ENCODE results near the gene SLC16A3. TPM values are rescaled to one million over a fixed set of nuclear protein-coding genes. Genes with fewer than 3 reads are reported as not detected.

Gene SLC16A3
- total and polyA plus RNA-seq, 2 donors (not counting 1 experiment from before 2014, with no cell fraction given), result 14.9 to 65.7 TPM

GRCh38 chr17:82269138-82269881 is 40.5 kb downstream of the SLC16A3 start:
- Mint-ChIP-seq H3K27me3 (no peaks in the 10 kb centered on the region), H3K4me3 (peak overlapping the region; percentile 3), H3K9me3 (ENCODE audit: insufficient read depth) (no peaks in the 10 kb centered on the region), H3K27ac (peak overlapping the region; percentile 20), H3K4me1 (peaks cover 65% of the 10 kb centered on the region)
- TF ChIP-seq EZH2 (IDR thresholded peaks at IDR 0.05; ENCODE audit: borderline replicate concordance, insufficient read depth, low read depth, low read length, poor library complexity, severe bottlenecking) (no peak), CTCF (IDR thresholded peaks at IDR 0.05) (no peak)
- no peak overlapping the region for H2AFZ ChIP-seq (ENCODE audit: insufficient read depth, low read depth, low read length, poor library complexity, severe bottlenecking)
- no peak overlapping the region for H3K4me2 ChIP-seq (replicated peaks; ENCODE audit: low read depth, low read length, poor library complexity, severe bottlenecking)
- 93% methylated on average over 9 of the region's 10 CpGs for WGBS (ENCODE audit: insufficient coverage)
- ChIA-PET CTCF (interaction anchor here (3.1 kb wide), 1 partner anchor 30 kb away, joined by 14 read pairs; no protein-coding TSS in a partner anchor), POLR2A (no interaction called here)
- no peak for ATAC-seq (ENCODE audit: low read depth)
- peaks cover 30 to 58% of the 10 kb centered on the region in 2 donors for H3K4me1 ChIP-seq (ENCODE audit: control insufficient read depth in 2 of 2, insufficient read depth in 2 of 2, low read length in 2 of 2)
- H3K36me3 ChIP-seq (replicated peaks in 1 of 2; ENCODE audit: control extremely low read depth in 1 of 2, control insufficient read depth in 1 of 2, extremely low read depth in 1 of 2, insufficient read depth in 2 of 2, low read length in 1 of 2), result peaks cover 3 to 72% of the 10 kb centered on the region in 2 experiments
- peaks cover 99% of the 10 kb centered on the region for H3K79me2 ChIP-seq (ENCODE audit: control insufficient read depth, insufficient read depth, low read length)
- peaks cover 88% of the 10 kb centered on the region for H4K20me1 ChIP-seq (ENCODE audit: control insufficient read depth, insufficient read depth, low read length, poor library complexity, severe bottlenecking)
- H3K9ac ChIP-seq (ENCODE audit: low read length), result no peak overlapping the region
- intact Hi-C loops (cut with micrococcal nuclease), result no loop called here
- H3K9me3 ChIP-seq (ENCODE audit: control extremely low read depth in 1 of 3, control insufficient read depth in 2 of 3, insufficient read depth in 1 of 3, low read length in 2 of 3), result no peaks in the 10 kb centered on the region
- no peaks in the 10 kb centered on the region for H3K27me3 ChIP-seq (replicated peaks in 1 of 4; ENCODE audit: control extremely low read depth in 1 of 4, control insufficient read depth in 3 of 4, insufficient read depth in 4 of 4, low read length in 3 of 4)
- DNase-seq, result no peak
- H3K4me3 ChIP-seq (ENCODE audit: control extremely low read depth in 1 of 5, extremely low read depth in 1 of 5, insufficient read depth in 1 of 5, low read depth in 2 of 5, low read length in 4 of 5), result no peak overlapping the region
- H3K27ac ChIP-seq (ENCODE audit: low read length in 2 of 2), result no peak overlapping the region

- H3K27ac Mint-ChIP-seq, result peak overlapping the region; percentile 73
- H3K4me3 ChIP-seq (ENCODE audit: control extremely low read depth in 1 of 5, extremely low read depth in 1 of 5, insufficient read depth in 1 of 5, low read depth in 2 of 5, low read length in 4 of 5), result no peak overlapping the region
- no peak overlapping the region for H3K4me2 ChIP-seq (replicated peaks; ENCODE audit: low read depth, low read length, poor library complexity, severe bottlenecking)
- H3K4me3 Mint-ChIP-seq, result peak overlapping the region; percentile 66
- peaks cover 99% of the 10 kb centered on the region for H3K79me2 ChIP-seq (ENCODE audit: control insufficient read depth, insufficient read depth, low read length)
- H3K27me3 ChIP-seq (replicated peaks in 1 of 4; ENCODE audit: control extremely low read depth in 1 of 4, control insufficient read depth in 3 of 4, insufficient read depth in 4 of 4, low read length in 3 of 4), result no peaks in the 10 kb centered on the region
- TF ChIP-seq EZH2 (IDR thresholded peaks at IDR 0.05; ENCODE audit: borderline replicate concordance, insufficient read depth, low read depth, low read length, poor library complexity, severe bottlenecking) (no peak), CTCF (IDR thresholded peaks at IDR 0.05) (no peak)
- POLR2A ChIA-PET, result interaction anchor here (1.0 kb wide), 1 partner anchor 165 kb away, joined by 3 read pairs; no protein-coding TSS in a partner anchor
- peak overlapping the region in 1 of 2 donors; percentile 67 for H3K27ac ChIP-seq (ENCODE audit: low read length in 2 of 2)
- no peaks in the 10 kb centered on the region for H3K9me3 Mint-ChIP-seq (ENCODE audit: insufficient read depth)
- DNase-seq (no peak), ATAC-seq (ENCODE audit: low read depth) (no peak)
- intact Hi-C loops (cut with micrococcal nuclease), result no loop called here
- 85% methylated on average over 13 of the region's 13 CpGs for WGBS (ENCODE audit: insufficient coverage)
- peaks cover 65% of the 10 kb centered on the region for H3K4me1 Mint-ChIP-seq
- H3K9me3 ChIP-seq (ENCODE audit: control extremely low read depth in 1 of 3, control insufficient read depth in 2 of 3, insufficient read depth in 1 of 3, low read length in 2 of 3), result no peaks in the 10 kb centered on the region
- H3K36me3 ChIP-seq (replicated peaks in 1 of 2; ENCODE audit: control extremely low read depth in 1 of 2, control insufficient read depth in 1 of 2, extremely low read depth in 1 of 2, insufficient read depth in 2 of 2, low read length in 1 of 2), result peaks cover 3 to 65% of the 10 kb centered on the region in 2 experiments
- peaks cover 84% of the 10 kb centered on the region for H4K20me1 ChIP-seq (ENCODE audit: control insufficient read depth, insufficient read depth, low read length, poor library complexity, severe bottlenecking)
- H3K4me1 ChIP-seq (ENCODE audit: control insufficient read depth in 2 of 2, insufficient read depth in 2 of 2, low read length in 2 of 2), result peaks cover 30 to 59% of the 10 kb centered on the region in 2 donors
- H3K27me3 Mint-ChIP-seq, result no peaks in the 10 kb centered on the region
- no peak overlapping the region for H3K9ac ChIP-seq (ENCODE audit: low read length)
- H2AFZ ChIP-seq (ENCODE audit: insufficient read depth, low read depth, low read length, poor library complexity, severe bottlenecking), result no peak overlapping the region
- CTCF ChIA-PET, result interaction anchor here (3.1 kb wide), 1 partner anchor 29 kb away, joined by 14 read pairs; no protein-coding TSS in a partner anchor
These were observed 41.1 kb downstream of the SLC16A3 start for GRCh38 chr17:82269882-82270500.

Measured in B cell (primary cell).